ENCODE measurements around the gene OSBPL6. TPM values are rescaled to one million over a fixed set of nuclear protein-coding genes. Genes with fewer than 3 reads are reported as not detected.

OSBPL6 gene
- total and polyA plus RNA-seq, 4 donors, result 0.75 to 2.4 (median 1.7) TPM

- WGBS, 2 donors, result 97 to 100% methylated on average over 2 of the region's 2 CpGs
- intact Hi-C loops (cut with DNase I), result loop anchor here in 1 of 2 donors (5.0 kb wide), 1 partner anchor 70 kb away; no protein-coding TSS in a partner anchor
- no peak for DNase-seq
- no peaks in the 10 kb centered on the region for H3K27me3 ChIP-seq (ENCODE audit: control insufficient read depth in 1 of 2, insufficient read depth in 2 of 2, low read length in 1 of 2)
- no peak overlapping the region for H3K4me3 ChIP-seq (ENCODE audit: low read length in 2 of 2)
- no peak overlapping the region for H3K27ac ChIP-seq (ENCODE audit: low read depth in 1 of 2, low read length in 2 of 2)
- ATAC-seq (ENCODE audit: low FRiP score), result no peak
- no peaks in the 10 kb centered on the region for H3K9me3 ChIP-seq (ENCODE audit: control insufficient read depth, low read length)
- peaks cover 0 to 2% of the 10 kb centered on the region in 2 donors for H3K36me3 ChIP-seq (ENCODE audit: control insufficient read depth in 1 of 2, insufficient read depth in 2 of 2, low read length in 1 of 2)
- H3K4me1 ChIP-seq (ENCODE audit: control insufficient read depth in 1 of 2, insufficient read depth in 2 of 2, low read length in 2 of 2), result peaks cover 3 to 10% of the 10 kb centered on the region in 2 donors
Measured at GRCh38 chr2:178452334-178452733, 258.0 kb downstream of the OSBPL6 start.

Other genes starting within 250 kb of the OSBPL6 start
- 1 to 10 TPM in 1 of 2 donors, under 1 TPM in 1; 0.78 to 1.2 TPM for gene PDE11A, start 121.7 kb upstream of the OSBPL6 start, total RNA-seq
- under 1 TPM; 0.03 to 0.38 TPM for gene PDE11A, start 121.7 kb upstream of the OSBPL6 start, polyA plus RNA-seq
- gene RBM45, start 82.1 kb upstream of the OSBPL6 start, total RNA-seq, result 10 to 100 TPM; 12.9 TPM
- 10 to 100 TPM in 1 of 2 donors, 1 to 10 TPM in 1; 5.4 to 11.4 TPM for gene RBM45, start 82.1 kb upstream of the OSBPL6 start, polyA plus RNA-seq